SK-N-SH (cell line): Measurements from ENCODE around the gene ZNF714. TPM values are rescaled to one million over a fixed set of nuclear protein-coding genes. Genes with fewer than 3 reads are reported as not detected.

Source experiments
- CTCF ChIA-PET: fragments of 300-600, 350-600 bp; formaldehyde crosslinking; extraction: SDS; loops from one replicate; lab custom pipeline; 2021; lab: Yijun Ruan, JAX
- POLR2A ChIA-PET: fragments of 350-600 bp; sonication (Branson Sonifier 250); formaldehyde crosslinking; extraction: SDS; loops from one replicate; lab custom pipeline; 2020; ENCODE audit warnings: antibody characterized with exemption, inconsistent platforms; lab: Yijun Ruan, JAX
- DNase-seq: peaks from one replicate; pipeline ENCODE4 v3.0.0; 2012
- H2AFZ ChIP-seq: fragments of 200-600 bp; sonication (generic); 2 replicates; pipeline ENCODE4 v1.8.1; 2016; ENCODE audit warnings: antibody characterized with exemption, mild to moderate bottlenecking, low read depth
- H3F3A ChIP-seq: fragments of 200-600 bp; sonication (generic); replicated peaks from 2 replicates; pipeline ENCODE3; 2016; ENCODE audit warnings: antibody characterized with exemption, mild to moderate bottlenecking; ENCODE audit not compliant: insufficient read depth
- H3K27ac ChIP-seq, 2 experiments: fragments of 200-500 bp in 1 of 2; fragments of 200-600 bp in 1 of 2; sonication (Bioruptor generic) in 1 of 2; sonication (generic), shearing (Covaris generic) in 1 of 2; 2 replicates each; pipeline versions ENCODE4 v1.5.1 to v1.6.1; 2014 to 2016; ENCODE audit warnings: low read depth in 2 of 2, inconsistent platforms in 1 of 2, low read length in 1 of 2, mild to moderate bottlenecking in 1 of 2, mixed read lengths in 1 of 2
- H3K27me3 ChIP-seq: fragments of 200-600 bp; sonication (generic), shearing (Covaris generic); 2 replicates; pipeline ENCODE4 v1.6.1; 2016; ENCODE audit warnings: mixed run types; ENCODE audit not compliant: insufficient read depth
- H3K36me3 ChIP-seq, 2 experiments: fragments of 200-500 bp in 1 of 2; fragments of 200-600 bp in 1 of 2; sonication (Bioruptor generic) in 1 of 2; sonication (generic) in 1 of 2; replicated peaks in 1 of 2; 2 replicates each; pipeline versions ENCODE3 to v1.5.1; 2014 to 2016; ENCODE audit warnings: low read length in 1 of 2, mild to moderate bottlenecking in 1 of 2; ENCODE audit not compliant: insufficient read depth in 2 of 2, control insufficient read depth in 1 of 2
- H3K4me1 ChIP-seq, 2 experiments: fragments of 200-500 bp in 1 of 2; fragments of 200-600 bp in 1 of 2; sonication (Bioruptor generic) in 1 of 2; sonication (generic), shearing (Covaris generic) in 1 of 2; 2 replicates each; pipeline versions ENCODE4 v1.5.1 to v1.6.1; 2014 to 2016; ENCODE audit warnings: low read depth in 1 of 2, low read length in 1 of 2, mixed run types in 1 of 2; ENCODE audit not compliant: insufficient read depth in 2 of 2, control insufficient read depth in 1 of 2
- H3K4me2 ChIP-seq: fragments of 200-600 bp; sonication (generic), shearing (Covaris generic); 2 replicates; pipeline ENCODE4 v1.6.1; 2017; ENCODE audit warnings: mixed run types
- H3K4me3 ChIP-seq, 2 experiments: fragments of 200-500 bp in 1 of 2; fragments of 200-600 bp in 1 of 2; sonication (Bioruptor generic) in 1 of 2; sonication (generic), shearing (Covaris generic) in 1 of 2; 2 replicates each; pipeline versions ENCODE4 v1.5.1 to v1.8.1; 2014 to 2016; ENCODE audit warnings: low read depth in 2 of 2, inconsistent platforms in 1 of 2, low read length in 1 of 2, mild to moderate bottlenecking in 1 of 2, mixed read lengths in 1 of 2, moderate library complexity in 1 of 2
- H3K79me2 ChIP-seq: fragments of 200-600 bp; sonication (generic); 2 replicates; pipeline ENCODE4 v1.8.1; 2017; ENCODE audit warnings: mild to moderate bottlenecking; ENCODE audit not compliant: insufficient read depth
- H3K9ac ChIP-seq: fragments of 200-600 bp; sonication (generic); 2 replicates; pipeline ENCODE4 v1.6.1; 2017; ENCODE audit warnings: mixed run types
- H3K9me2 ChIP-seq: fragments of 200-600 bp; sonication (generic); 2 replicates; pipeline ENCODE4 v1.6.1; 2017; ENCODE audit warnings: mixed run types
- H3K9me3 ChIP-seq: fragments of 200-600 bp; sonication (generic); 2 replicates; pipeline ENCODE4 v1.6.1; 2017; ENCODE audit warnings: mixed run types, mild to moderate bottlenecking, moderate library complexity
- H4K20me1 ChIP-seq: fragments of 200-600 bp; sonication (generic); 2 replicates; pipeline ENCODE4 v1.6.1; 2017; ENCODE audit warnings: mild to moderate bottlenecking, mixed run types; ENCODE audit not compliant: insufficient read depth
- FOXJ3 ChIP-seq: sonication (generic); formaldehyde crosslinking; IDR thresholded peaks from 2 replicates; pipeline ENCODE4 v1.5.1; 2020; ENCODE audit warnings: mild to moderate bottlenecking, missing genetic modification reagents
- IRF3 ChIP-seq: fragments of 150-350 bp; IDR thresholded peaks from 2 replicates; pipeline ENCODE4 v1.6.1; 2016; ENCODE audit warnings: mild to moderate bottlenecking, low read depth, low read length
- MAX ChIP-seq: IDR thresholded peaks from 2 replicates; pipeline ENCODE4 v1.4.0; 2012; ENCODE audit warnings: low read depth
- MXI1 ChIP-seq: IDR thresholded peaks from 2 replicates; pipeline ENCODE4 v1.6.1; 2012; ENCODE audit warnings: mild to moderate bottlenecking, low read depth, low read length, improper control_type of control experiment
- PBX3 ChIP-seq: IDR thresholded peaks from 2 replicates; pipeline ENCODE4; 2012
- REST ChIP-seq: IDR thresholded peaks from 2 replicates; pipeline ENCODE4 v1.6.1; 2012; ENCODE audit warnings: mild to moderate bottlenecking, low read depth, low read length, moderate library complexity
- RFX5 ChIP-seq: IDR thresholded peaks from 2 replicates; pipeline ENCODE4 v1.6.1; 2012; ENCODE audit warnings: mild to moderate bottlenecking, improper control_type of control experiment, low read length
- USF1 ChIP-seq: IDR thresholded peaks from 2 replicates; pipeline ENCODE4 v1.4.0; 2012; ENCODE audit warnings: low read depth, borderline replicate concordance
- USF2 ChIP-seq: fragments of 150-350 bp; IDR thresholded peaks from 2 replicates; pipeline ENCODE4 v1.6.1; 2017; ENCODE audit warnings: antibody characterized with exemption, low read length, low read depth, borderline replicate concordance
- YY1 ChIP-seq: IDR thresholded peaks from 2 replicates; pipeline ENCODE4 v1.4.0; 2012; ENCODE audit warnings: low read depth, mild to moderate bottlenecking
- WGBS: methylation state at CpG from one replicate; pipeline ENCODE4 v1.1.6; 2017; ENCODE audit warnings: low lambda C conversion rate; 5-methylcytosine and 5-hydroxymethylcytosine counted together
- polyA plus RNA-seq, 3 experiments: library from polyadenylated mRNA; depleted of rRNA; stranded (reverse); fragments of >200 nt; gene quantifications; 2 replicates each; pipeline ENCODE4 v1.2.3, GENCODE V29; 2012

The ZNF714 gene
- polyA plus RNA-seq, 1 of the 3 experiments (the other 2 are of a cell fraction), result 5.4 TPM

- no peak for TF ChIP-seq USF1
- TF ChIP-seq, all 33 proteins: peak for 0
Observed at GRCh38 chr19:21045028-21045427, 37.0 kb upstream of the ZNF714 start (continued).

- Histone ChIP-seq H4K20me1 (no peaks in the 10 kb centered on the region), H3K9me3 (no peaks in the 10 kb centered on the region), H3K9me2 (no peaks in the 10 kb centered on the region), H3K4me2 (no peak overlapping the region), H3F3A (no peaks in the 10 kb centered on the region), H3K27ac (no peak overlapping the region), H2AFZ (no peak overlapping the region), H3K4me3 (no peak overlapping the region), H3K9ac (no peak overlapping the region), H3K79me2 (peaks cover 48% of the 10 kb centered on the region), H3K27me3 (no peaks in the 10 kb centered on the region), H3K36me3 (peaks cover 0 to 51% of the 10 kb centered on the region in 2 experiments), H3K4me1 (no peaks in the 10 kb centered on the region)
- TF ChIP-seq RFX5 (no peak), REST (no peak), IRF3 (no peak), MAX (no peak), YY1 (no peak), MXI1 (no peak), USF1 (no peak), USF2 (no peak), PBX3 (no peak), FOXJ3 (CRISPR knock-in tag) (no peak)
- ChIA-PET CTCF (no interaction called here), POLR2A (no interaction called here)
- WGBS, result 93% methylated on average over 3 of the region's 3 CpGs
- no peak for DNase-seq
Observed at GRCh38 chr19:21046489-21046888, 35.5 kb upstream of the ZNF714 start.
